ENCODE results near the gene TESMIN.

DNA sequence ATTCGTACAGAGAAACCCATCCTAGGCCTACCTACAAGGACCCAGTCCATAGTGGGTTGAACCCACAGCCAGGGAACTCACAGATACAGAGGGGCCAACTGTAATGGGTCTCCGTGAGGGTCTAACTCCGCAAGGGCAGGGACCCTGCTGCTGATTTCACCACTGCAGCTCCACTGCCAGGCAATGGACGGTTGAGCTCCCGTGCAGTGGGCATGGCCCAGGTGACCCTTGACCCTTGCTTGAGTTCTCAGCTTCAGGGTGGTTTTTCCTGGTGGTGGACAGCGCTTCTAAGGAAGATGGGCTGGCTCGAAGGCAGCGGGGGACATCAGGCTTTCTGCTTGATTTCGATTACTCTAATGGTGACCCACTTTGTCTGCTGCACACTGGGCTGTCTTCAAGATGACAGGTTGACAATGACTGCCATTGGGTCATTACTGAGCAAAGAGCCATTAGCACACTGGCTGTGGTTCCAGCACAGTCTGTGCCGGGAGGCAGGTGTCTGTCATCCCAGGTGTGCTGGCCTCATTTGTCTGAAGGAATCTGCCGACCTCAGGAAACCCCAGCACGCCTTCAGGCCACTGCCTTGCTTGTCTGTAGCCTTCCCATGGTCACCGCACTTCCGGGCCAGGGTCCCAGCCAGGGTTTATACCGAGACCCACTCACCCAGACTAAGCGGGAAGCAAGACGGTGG, 70.6 kb downstream of the TESMIN start:
- no peak for TF ChIP-seq NR3C1 (CRISPR knock-in tag; conservative IDR thresholded peaks at IDR 0.05; ENCODE audit: low read depth)
- TF ChIP-seq, protein P1, sequence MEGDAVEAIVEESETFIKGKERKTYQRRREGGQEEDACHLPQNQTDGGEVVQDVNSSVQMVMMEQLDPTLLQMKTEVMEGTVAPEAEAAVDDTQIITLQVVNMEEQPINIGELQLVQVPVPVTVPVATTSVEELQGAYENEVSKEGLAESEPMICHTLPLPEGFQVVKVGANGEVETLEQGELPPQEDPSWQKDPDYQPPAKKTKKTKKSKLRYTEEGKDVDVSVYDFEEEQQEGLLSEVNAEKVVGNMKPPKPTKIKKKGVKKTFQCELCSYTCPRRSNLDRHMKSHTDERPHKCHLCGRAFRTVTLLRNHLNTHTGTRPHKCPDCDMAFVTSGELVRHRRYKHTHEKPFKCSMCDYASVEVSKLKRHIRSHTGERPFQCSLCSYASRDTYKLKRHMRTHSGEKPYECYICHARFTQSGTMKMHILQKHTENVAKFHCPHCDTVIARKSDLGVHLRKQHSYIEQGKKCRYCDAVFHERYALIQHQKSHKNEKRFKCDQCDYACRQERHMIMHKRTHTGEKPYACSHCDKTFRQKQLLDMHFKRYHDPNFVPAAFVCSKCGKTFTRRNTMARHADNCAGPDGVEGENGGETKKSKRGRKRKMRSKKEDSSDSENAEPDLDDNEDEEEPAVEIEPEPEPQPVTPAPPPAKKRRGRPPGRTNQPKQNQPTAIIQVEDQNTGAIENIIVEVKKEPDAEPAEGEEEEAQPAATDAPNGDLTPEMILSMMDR (IDR thresholded peaks at IDR 0.05): no peak
